Esophagus squamous epithelium (tissue), 5 donors: ENCODE measurements around the gene POLN. TPM values are rescaled to one million over a fixed set of nuclear protein-coding genes. Genes with fewer than 3 reads are reported as not detected.

Experiments
- DNase-seq: peaks from one replicate; lab custom pipeline; 2025; lab: John Stamatoyannopoulos, UW
- H3K27ac ChIP-seq, 4 donors: fragments of 200-600 bp; sonication (generic); one replicate each; pipeline ENCODE4 v1.5.1; 2016 to 2019; ENCODE audit warnings: mild to moderate bottlenecking in 1 of 4
- H3K27me3 ChIP-seq, 4 donors: fragments of 200-600 bp; sonication (generic); 1 replicate in 3 of 4; 2 replicates in 1 of 4; pipeline versions ENCODE4 v1.5.1 to v1.6.0; 2017 to 2021; ENCODE audit warnings: antibody characterized with exemption in 1 of 4
- H3K36me3 ChIP-seq, 3 donors: fragments of 200-600 bp; sonication (generic); one replicate each; pipeline ENCODE4 v1.5.1; 2016 to 2019
- H3K4me1 ChIP-seq, 3 donors: fragments of 200-600 bp; sonication (generic); one replicate each; pipeline ENCODE4 v1.5.1; 2017 to 2019
- H3K4me3 ChIP-seq, 4 donors: fragments of 200-600 bp; sonication (generic); 1 replicate in 3 of 4; 2 replicates in 1 of 4; pipeline ENCODE4 v1.5.1; 2016 to 2019; ENCODE audit warnings: mild to moderate bottlenecking in 2 of 4, moderate library complexity in 1 of 4
- H3K9me3 ChIP-seq, 3 donors: fragments of 200-600 bp; sonication (generic); one replicate each; pipeline ENCODE4 v1.5.1; 2016 to 2019
- POLR2A ChIP-seq, 4 donors: fragments of 450-650 bp; IDR thresholded peaks; one replicate each; pipeline ENCODE4 v1.6.1; 2017; ENCODE audit warnings: antibody characterized with exemption in 4 of 4, mild to moderate bottlenecking in 4 of 4, moderate library complexity in 3 of 4
- WGBS, 2 donors: methylation state at CpG; one replicate each; pipeline ENCODE4 v1.1.5; 2018; 5-methylcytosine and 5-hydroxymethylcytosine counted together
- intact Hi-C: fragments of 100-400 bp; cut with DNase I; formaldehyde crosslinking; loops from one replicate; pipeline ENCODE4 v1.15.0; 2022
- total RNA-seq, 4 donors: library from RNA; depleted of rRNA; stranded (reverse); fragments of >200 nt; gene quantifications; one replicate each; pipeline ENCODE4 v1.1.0, GENCODE V29; 2016
- TF ChIP-seq, protein P1 (sequence below), 6 experiments: fragments of 450-650 bp in 4 of 6; fragments of 200-600 bp in 2 of 6; sonication (generic) in 2 of 6; IDR thresholded peaks; one replicate each; pipeline ENCODE4 v1.5.1; 2016 to 2019; ENCODE audit warnings: antibody characterized with exemption in 6 of 6, mild to moderate bottlenecking in 4 of 6, moderate library complexity in 4 of 6
- donor health status: DM: yes; HTN: yes; CAD: no.

POLN gene
- total RNA-seq, 4 donors from 2014 or later: 0.19 to 1.5 (median 1.2) TPM

DNA sequence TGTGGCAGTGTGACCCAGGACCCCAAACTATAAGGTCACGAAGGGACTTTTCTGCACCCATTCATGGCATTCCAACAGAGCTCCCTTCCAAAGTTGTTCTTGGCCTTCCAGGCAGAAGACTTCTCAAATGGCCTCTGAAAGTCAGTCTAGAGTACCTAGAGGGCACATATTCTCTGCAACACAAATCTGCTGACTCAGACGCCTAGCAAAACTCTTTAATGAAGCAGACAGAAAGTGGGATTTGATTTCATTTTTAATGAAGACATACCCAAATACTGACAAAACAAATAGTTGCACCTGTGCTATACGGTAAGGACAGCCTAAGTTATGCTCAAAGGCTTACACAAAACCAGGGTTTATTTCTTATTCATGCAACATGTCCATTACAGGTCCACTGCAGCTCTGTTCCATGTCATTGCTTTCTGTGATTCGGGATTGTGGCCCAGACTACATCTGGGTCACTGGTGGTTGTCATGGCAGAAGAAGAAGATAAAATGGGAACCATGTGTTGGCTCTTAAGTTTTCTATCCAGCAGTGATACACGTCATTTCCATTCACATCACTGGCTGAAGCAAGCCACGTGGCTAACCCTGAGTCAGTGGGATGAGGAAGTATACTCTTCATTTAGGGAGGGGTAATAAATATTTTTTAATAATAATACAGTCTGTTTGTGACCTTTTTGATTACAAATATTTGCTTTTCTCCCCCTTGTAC lies 125.1 kb downstream of the POLN start:
- Histone ChIP-seq H3K27ac (no peak overlapping the region), H3K4me1 (no peaks in the 10 kb centered on the region), H3K27me3 (no peaks in the 10 kb centered on the region), H3K4me3 (no peak overlapping the region), H3K9me3 (no peaks in the 10 kb centered on the region), H3K36me3 (no peaks in the 10 kb centered on the region)
- no peak for TF ChIP-seq POLR2A (IDR thresholded peaks at IDR 0.05)
- TF ChIP-seq, protein P1, sequence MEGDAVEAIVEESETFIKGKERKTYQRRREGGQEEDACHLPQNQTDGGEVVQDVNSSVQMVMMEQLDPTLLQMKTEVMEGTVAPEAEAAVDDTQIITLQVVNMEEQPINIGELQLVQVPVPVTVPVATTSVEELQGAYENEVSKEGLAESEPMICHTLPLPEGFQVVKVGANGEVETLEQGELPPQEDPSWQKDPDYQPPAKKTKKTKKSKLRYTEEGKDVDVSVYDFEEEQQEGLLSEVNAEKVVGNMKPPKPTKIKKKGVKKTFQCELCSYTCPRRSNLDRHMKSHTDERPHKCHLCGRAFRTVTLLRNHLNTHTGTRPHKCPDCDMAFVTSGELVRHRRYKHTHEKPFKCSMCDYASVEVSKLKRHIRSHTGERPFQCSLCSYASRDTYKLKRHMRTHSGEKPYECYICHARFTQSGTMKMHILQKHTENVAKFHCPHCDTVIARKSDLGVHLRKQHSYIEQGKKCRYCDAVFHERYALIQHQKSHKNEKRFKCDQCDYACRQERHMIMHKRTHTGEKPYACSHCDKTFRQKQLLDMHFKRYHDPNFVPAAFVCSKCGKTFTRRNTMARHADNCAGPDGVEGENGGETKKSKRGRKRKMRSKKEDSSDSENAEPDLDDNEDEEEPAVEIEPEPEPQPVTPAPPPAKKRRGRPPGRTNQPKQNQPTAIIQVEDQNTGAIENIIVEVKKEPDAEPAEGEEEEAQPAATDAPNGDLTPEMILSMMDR (IDR thresholded peaks at IDR 0.05): no peak
- intact Hi-C loops: no loop called here
- WGBS, 2 donors: 76 to 77% methylated on average over 5 to 6 of the region's 6 CpGs
- no peak for DNase-seq

DNA sequence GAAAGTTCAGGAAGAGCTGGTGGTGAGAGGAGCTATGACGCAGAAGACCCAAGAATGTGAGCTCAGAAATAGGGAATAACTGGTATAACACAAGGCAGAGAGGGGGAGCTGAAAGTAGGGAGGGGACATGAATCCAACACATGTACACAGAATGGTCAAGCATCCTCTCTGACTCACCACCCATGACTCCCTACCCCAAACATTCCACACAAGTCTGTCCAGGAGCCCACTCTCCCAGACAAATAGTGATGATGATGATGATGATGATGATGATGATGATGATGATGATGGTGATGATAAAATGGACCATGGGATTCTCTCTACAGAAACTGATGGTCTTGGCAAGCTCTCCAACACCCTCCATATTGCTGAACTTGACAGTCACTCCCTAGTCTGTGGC lies 136.4 kb downstream of the POLN start:
- 93 to 94% methylated on average over 1 of the region's 1 CpG for WGBS, 2 donors
- no peak overlapping the region for H3K4me3 ChIP-seq
- H3K27me3 ChIP-seq: no peaks in the 10 kb centered on the region
- no peaks in the 10 kb centered on the region for H3K36me3 ChIP-seq
- TF ChIP-seq POLR2A (IDR thresholded peaks at IDR 0.05): no peak
- TF ChIP-seq, protein P1 (IDR thresholded peaks at IDR 0.05): no peak
- H3K9me3 ChIP-seq: peaks cover 0 to 29% (median 26%) of the 10 kb centered on the region in 3 donors
- no peak for DNase-seq
- no peak overlapping the region for H3K27ac ChIP-seq
- H3K4me1 ChIP-seq: no peaks in the 10 kb centered on the region
- intact Hi-C loops: no loop called here

DNA sequence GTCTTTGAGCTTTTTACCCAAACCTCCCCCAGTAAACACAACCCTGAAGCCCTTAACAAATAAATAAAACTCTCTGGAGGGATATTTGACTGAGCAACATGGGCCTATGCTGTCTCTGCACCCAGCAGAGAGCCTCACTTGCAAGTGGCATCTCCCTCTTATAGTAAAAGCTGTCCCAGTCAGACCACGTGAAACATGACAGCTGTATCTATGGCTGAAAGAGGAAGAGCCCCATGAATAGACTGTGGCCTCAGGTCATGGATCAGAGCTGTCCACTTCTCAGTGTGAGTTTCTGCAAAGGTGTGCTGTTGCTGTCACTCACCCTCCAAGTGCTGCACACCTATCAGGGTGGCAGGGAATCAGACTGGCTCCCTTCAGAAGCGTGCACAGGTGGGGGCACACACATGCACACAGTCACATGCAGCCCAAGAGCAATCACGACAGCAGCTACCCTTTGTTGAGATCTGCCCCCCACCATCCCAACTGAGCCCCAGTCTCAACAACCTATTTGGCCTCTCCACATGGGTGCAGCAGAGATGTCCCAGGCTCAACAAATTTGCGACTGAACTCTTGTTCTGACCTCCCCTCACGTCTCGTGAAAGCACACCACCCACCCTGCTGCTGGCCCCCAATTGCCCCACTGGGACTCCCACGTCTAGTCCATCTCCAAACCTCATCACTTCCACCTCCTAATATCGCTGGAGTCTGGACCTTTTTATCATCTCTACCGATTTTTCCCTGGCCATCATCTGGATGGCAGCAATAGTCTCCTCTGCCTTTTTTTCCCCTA lies 137.2 kb downstream of the POLN start:
- H3K27ac ChIP-seq: no peak overlapping the region
- 79 to 82% methylated on average over 9 of the region's 9 CpGs for WGBS, 2 donors
- peaks cover 0 to 29% (median 26%) of the 10 kb centered on the region in 3 donors for H3K9me3 ChIP-seq
- DNase-seq: no peak
- no peaks in the 10 kb centered on the region for H3K4me1 ChIP-seq
- H3K4me3 ChIP-seq: no peak overlapping the region
- no peaks in the 10 kb centered on the region for H3K36me3 ChIP-seq
- no peak for TF ChIP-seq POLR2A (IDR thresholded peaks at IDR 0.05)
- TF ChIP-seq, protein P1 (IDR thresholded peaks at IDR 0.05): no peak
- no peaks in the 10 kb centered on the region for H3K27me3 ChIP-seq
- intact Hi-C loops: no loop called here

DNA sequence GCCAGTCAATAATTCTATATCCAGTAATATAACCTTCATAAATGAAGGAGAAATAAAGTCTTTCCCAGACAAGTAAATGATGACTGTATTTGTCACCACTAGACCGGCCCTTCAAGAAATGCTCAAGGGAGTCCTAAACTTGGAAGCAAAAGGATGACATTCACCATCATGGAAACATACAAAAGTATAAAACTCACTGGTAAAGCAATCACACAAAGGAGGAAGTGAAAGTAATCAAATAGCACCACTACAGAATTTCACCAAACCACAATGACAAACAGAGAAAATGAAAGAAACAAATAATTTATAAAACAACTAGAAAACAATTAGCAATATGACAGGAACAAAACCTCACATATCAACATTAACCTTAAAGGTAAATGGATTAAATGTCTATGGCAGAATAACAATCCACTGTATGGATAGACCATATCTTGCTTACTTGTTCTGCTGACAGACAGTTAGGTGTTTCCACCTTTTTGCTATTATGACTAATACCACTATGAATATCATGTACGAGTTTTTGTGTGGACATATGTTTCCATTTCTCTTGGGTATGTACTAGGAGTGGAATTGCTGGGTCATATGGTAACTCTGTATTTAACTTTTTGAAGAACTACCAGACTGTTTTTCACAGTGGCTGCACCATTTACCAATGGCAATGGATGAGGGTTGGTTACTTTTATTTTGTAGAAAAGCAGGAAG lies 137.9 kb downstream of the POLN start:
- Histone ChIP-seq H3K4me3 (no peak overlapping the region), H3K27ac (no peak overlapping the region), H3K27me3 (no peaks in the 10 kb centered on the region), H3K9me3 (peaks cover 0 to 29% (median 26%) of the 10 kb centered on the region in 3 donors), H3K4me1 (no peaks in the 10 kb centered on the region), H3K36me3 (no peaks in the 10 kb centered on the region)
- TF ChIP-seq, protein P1 (IDR thresholded peaks at IDR 0.05): no peak
- no peak for TF ChIP-seq POLR2A (IDR thresholded peaks at IDR 0.05)
- intact Hi-C loops: no loop called here
- WGBS, 2 donors: 76 to 77% methylated on average over 2 of the region's 2 CpGs
- no peak for DNase-seq
